Endothelial cell of umbilical vein (primary cell): Measurements from ENCODE around the gene GRM8.

Source experiments
- EZH2 ChIP-seq: IDR thresholded peaks from 2 replicates; pipeline ENCODE4 v1.6.1; 2012; ENCODE audit warnings: borderline replicate concordance, low read depth, mild to moderate bottlenecking, moderate library complexity, low read length, inconsistent platforms; ENCODE audit not compliant: severe bottlenecking
- POLR2A ChIP-seq: IDR thresholded peaks from 2 replicates; pipeline ENCODE4 v1.6.1; 2012; ENCODE audit warnings: low read depth, mild to moderate bottlenecking, control low read depth, low read length
- TF ChIP-seq, protein P1 (sequence below), 2 donors: IDR thresholded peaks; 1 replicate in 1 of 2; 2 replicates in 1 of 2; pipeline ENCODE4 v1.5.1; 2011; ENCODE audit warnings: low read length in 2 of 2, mild to moderate bottlenecking in 2 of 2, moderate library complexity in 2 of 2, control low read depth in 1 of 2, inconsistent platforms in 1 of 2, low read depth in 1 of 2; ENCODE audit not compliant: insufficient read depth in 1 of 2; ENCODE audit errors: extremely low read depth in 1 of 2
- TF ChIP-seq, protein P2 (sequence below): IDR thresholded peaks from 2 replicates; pipeline ENCODE4 v1.6.1; 2011; ENCODE audit not compliant: insufficient read depth, insufficient read length

DNA sequence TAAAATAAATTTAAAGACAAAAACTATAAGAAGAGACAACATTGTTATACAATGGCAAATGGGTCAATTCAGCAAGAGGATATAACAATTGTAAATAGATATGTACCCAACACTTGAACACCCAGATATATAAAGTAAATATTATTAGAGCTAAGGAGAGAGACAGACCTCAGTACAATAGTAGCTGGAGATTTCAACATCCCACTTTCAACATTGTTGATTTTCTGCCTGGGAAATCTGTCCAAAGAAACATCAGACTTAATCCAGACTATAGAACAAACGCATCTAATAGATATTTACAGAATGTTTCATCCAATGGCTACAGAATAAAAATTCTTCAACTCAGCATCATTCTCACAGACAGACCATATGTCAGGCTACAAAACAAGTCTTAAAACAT lies 256.1 kb downstream of the GRM8 start:
- no peak for TF ChIP-seq EZH2
- no peak for TF ChIP-seq POLR2A
- TF ChIP-seq, protein P1, sequence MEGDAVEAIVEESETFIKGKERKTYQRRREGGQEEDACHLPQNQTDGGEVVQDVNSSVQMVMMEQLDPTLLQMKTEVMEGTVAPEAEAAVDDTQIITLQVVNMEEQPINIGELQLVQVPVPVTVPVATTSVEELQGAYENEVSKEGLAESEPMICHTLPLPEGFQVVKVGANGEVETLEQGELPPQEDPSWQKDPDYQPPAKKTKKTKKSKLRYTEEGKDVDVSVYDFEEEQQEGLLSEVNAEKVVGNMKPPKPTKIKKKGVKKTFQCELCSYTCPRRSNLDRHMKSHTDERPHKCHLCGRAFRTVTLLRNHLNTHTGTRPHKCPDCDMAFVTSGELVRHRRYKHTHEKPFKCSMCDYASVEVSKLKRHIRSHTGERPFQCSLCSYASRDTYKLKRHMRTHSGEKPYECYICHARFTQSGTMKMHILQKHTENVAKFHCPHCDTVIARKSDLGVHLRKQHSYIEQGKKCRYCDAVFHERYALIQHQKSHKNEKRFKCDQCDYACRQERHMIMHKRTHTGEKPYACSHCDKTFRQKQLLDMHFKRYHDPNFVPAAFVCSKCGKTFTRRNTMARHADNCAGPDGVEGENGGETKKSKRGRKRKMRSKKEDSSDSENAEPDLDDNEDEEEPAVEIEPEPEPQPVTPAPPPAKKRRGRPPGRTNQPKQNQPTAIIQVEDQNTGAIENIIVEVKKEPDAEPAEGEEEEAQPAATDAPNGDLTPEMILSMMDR (IDR thresholded peaks at IDR 0.05; ENCODE audit: extremely low read depth in 1 of 2, insufficient read depth in 1 of 2, low read depth in 1 of 2, low read length in 2 of 2), result no peak
- TF ChIP-seq, protein P2, sequence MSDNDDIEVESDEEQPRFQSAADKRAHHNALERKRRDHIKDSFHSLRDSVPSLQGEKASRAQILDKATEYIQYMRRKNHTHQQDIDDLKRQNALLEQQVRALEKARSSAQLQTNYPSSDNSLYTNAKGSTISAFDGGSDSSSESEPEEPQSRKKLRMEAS, result no peak
